NCI-H1436 treated with DMSO at 0.1 percent for 48 hours (cell line): ENCODE data around the gene PRM3.

Experiments used
- DNase-seq: peaks from one replicate; lab custom pipeline; 2025; lab: John Stamatoyannopoulos, UW

Gene PRM3

GRCh38 chr16:11272921-11273720 lies at the start of gene PRM3:
PRM3 (minus strand) TSS chr16:11273629; CDS start chr16:11273595, 34 bp downstream.
- DNase-seq: no peak

GRCh38 chr16:11322823-11323222 lies 49.4 kb upstream of the PRM3 start:
- DNase-seq: no peak

GRCh38 chr16:11321662-11322061 lies 48.2 kb upstream of the PRM3 start:
- DNase-seq: no peak

- no peak for DNase-seq
Measured at GRCh38 chr16:11320170-11320569, 46.7 kb upstream of the PRM3 start.

- no peak for DNase-seq
Measured at GRCh38 chr16:11319529-11320146, 46.2 kb upstream of the PRM3 start.

GRCh38 chr16:11318817-11319216 lies 45.4 kb upstream of the PRM3 start:
- no peak for DNase-seq

- DNase-seq: no peak
Measured at GRCh38 chr16:11316331-11317015, 43.0 kb upstream of the PRM3 start.

- DNase-seq: no peak
Measured at GRCh38 chr16:11315510-11315909, 42.1 kb upstream of the PRM3 start.

GRCh38 chr16:11314309-11314894 lies 41.0 kb upstream of the PRM3 start:
- no peak for DNase-seq

GRCh38 chr16:11313493-11314308 lies 40.3 kb upstream of the PRM3 start:
- DNase-seq: no peak

GRCh38 chr16:11312718-11313492 lies 39.5 kb upstream of the PRM3 start:
- DNase-seq: no peak

GRCh38 chr16:11310997-11311561 lies 37.6 kb upstream of the PRM3 start:
- DNase-seq: no peak

GRCh38 chr16:11310634-11310977 lies 37.2 kb upstream of the PRM3 start:
- DNase-seq: no peak

GRCh38 chr16:11309895-11310633 lies 36.6 kb upstream of the PRM3 start:
- DNase-seq: no peak

GRCh38 chr16:11308493-11309283 lies 35.3 kb upstream of the PRM3 start:
- no peak for DNase-seq

- no peak for DNase-seq
Measured at GRCh38 chr16:11307639-11308492, 34.4 kb upstream of the PRM3 start.

GRCh38 chr16:11306997-11307638 lies 33.7 kb upstream of the PRM3 start:
- no peak for DNase-seq

GRCh38 chr16:11306381-11306780 lies 33.0 kb upstream of the PRM3 start:
- no peak for DNase-seq
